Neutrophil (primary cell): ENCODE data around the gene SAT1.

Source experiments
- H3K27ac ChIP-seq: fragments of 200-600 bp; sonication (generic); 2 replicates; pipeline ENCODE4 v1.5.1; 2016; ENCODE audit warnings: mild to moderate bottlenecking, moderate library complexity
- H3K27me3 ChIP-seq: fragments of 200-600 bp; sonication (generic); 2 replicates; pipeline ENCODE4 v1.6.0; 2016; ENCODE audit warnings: mild to moderate bottlenecking
- H3K36me3 ChIP-seq: fragments of 200-600 bp; sonication (generic); 2 replicates; pipeline ENCODE4 v1.5.1; 2017
- H3K4me1 ChIP-seq, 2 experiments: fragments of 200-600 bp in 1 of 2; sonication (generic) in 1 of 2; 1 replicate in 1 of 2; 2 replicates in 1 of 2; pipeline versions ENCODE4 v1.5.1 to v1.6.1; 2013 to 2016; ENCODE audit warnings: low read depth in 1 of 2, low read length in 1 of 2, mild to moderate bottlenecking in 1 of 2, moderate library complexity in 1 of 2; ENCODE audit not compliant: control insufficient read depth in 1 of 2, insufficient read depth in 1 of 2
- H3K4me3 ChIP-seq, 2 experiments: fragments of 200-600 bp in 1 of 2; sonication (generic) in 1 of 2; 1 replicate in 1 of 2; 2 replicates in 1 of 2; pipeline ENCODE4 v1.5.1; 2013 to 2016; ENCODE audit warnings: low read depth in 1 of 2, low read length in 1 of 2, mild to moderate bottlenecking in 1 of 2, moderate library complexity in 1 of 2
- H3K9me3 ChIP-seq: fragments of 200-600 bp; sonication (generic); 2 replicates; pipeline ENCODE4 v1.5.1; 2016
- CTCF ChIP-seq: fragments of 200-600 bp; sonication (generic); IDR thresholded peaks from 2 replicates; pipeline ENCODE4 v1.5.1; 2016; ENCODE audit warnings: antibody characterized with exemption

SAT1 gene

GRCh38 chrX:23811656-23812055 is 28.7 kb downstream of the SAT1 start:
- peak overlapping the region; percentile 77 for H3K27ac ChIP-seq
- no peaks in the 10 kb centered on the region for H3K36me3 ChIP-seq
- H3K4me3 ChIP-seq = peak overlapping the region; percentile 16 to 28
- TF ChIP-seq CTCF = no peak
- peaks cover 13 to 16% of the 10 kb centered on the region in 2 experiments for H3K4me1 ChIP-seq
- H3K27me3 ChIP-seq = no peaks in the 10 kb centered on the region
- H3K9me3 ChIP-seq = no peaks in the 10 kb centered on the region

DNA sequence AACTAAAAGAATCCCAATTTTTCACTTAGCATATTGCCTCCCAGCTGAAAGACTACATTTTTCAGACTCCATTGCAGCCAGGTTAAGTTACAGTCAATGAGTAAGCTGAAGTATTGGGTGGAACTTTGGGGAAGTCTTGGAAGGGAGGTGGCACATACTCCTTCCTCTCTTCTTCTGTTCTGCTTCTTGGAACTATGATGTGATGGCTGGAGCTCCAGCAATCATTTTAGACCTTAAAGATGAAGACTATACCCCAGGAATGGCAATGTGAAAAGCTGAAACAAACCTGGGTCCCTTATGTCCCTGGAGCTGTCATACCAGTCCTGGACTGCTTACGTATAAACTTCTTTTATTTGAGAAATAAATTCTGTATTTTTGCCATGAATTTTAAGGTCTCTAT is 30.8 kb downstream of the SAT1 start:
- Histone ChIP-seq H3K9me3 (no peaks in the 10 kb centered on the region), H3K4me3 (no peak overlapping the region), H3K27ac (no peak overlapping the region), H3K4me1 (peaks cover 13 to 20% of the 10 kb centered on the region in 2 experiments), H3K27me3 (no peaks in the 10 kb centered on the region), H3K36me3 (no peaks in the 10 kb centered on the region)
- TF ChIP-seq CTCF = no peak

DNA sequence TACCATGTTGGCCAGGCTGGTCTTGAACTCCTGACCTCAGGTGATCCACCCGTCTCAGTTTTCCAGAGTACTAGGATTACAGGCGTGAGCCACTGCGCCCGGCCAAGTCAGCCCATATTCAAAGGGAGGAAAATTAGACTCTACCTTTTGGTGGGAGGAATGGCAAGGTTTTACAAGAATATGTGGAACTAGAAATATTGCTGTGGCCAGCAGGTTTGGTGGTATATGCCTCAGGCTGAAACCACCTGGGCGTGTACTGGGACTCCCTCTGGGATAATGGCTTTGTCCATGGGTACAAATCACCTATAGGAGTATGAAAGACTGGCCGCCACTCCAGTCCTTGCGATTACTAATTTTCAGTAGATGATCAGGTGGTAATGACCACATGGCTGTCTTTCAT is 32.4 kb downstream of the SAT1 start:
- H3K4me1 ChIP-seq = peaks cover 13 to 18% of the 10 kb centered on the region in 2 experiments
- no peak overlapping the region for H3K4me3 ChIP-seq
- no peaks in the 10 kb centered on the region for H3K36me3 ChIP-seq
- TF ChIP-seq CTCF = no peak
- H3K9me3 ChIP-seq = no peaks in the 10 kb centered on the region
- H3K27ac ChIP-seq = no peak overlapping the region
- H3K27me3 ChIP-seq = no peaks in the 10 kb centered on the region

GRCh38 chrX:23816179-23816578 is 33.2 kb downstream of the SAT1 start:
- Histone ChIP-seq H3K36me3 (no peaks in the 10 kb centered on the region), H3K27ac (no peak overlapping the region), H3K27me3 (no peaks in the 10 kb centered on the region), H3K9me3 (no peaks in the 10 kb centered on the region), H3K4me3 (no peak overlapping the region), H3K4me1 (peaks cover 7 to 11% of the 10 kb centered on the region in 2 experiments)
- no peak for TF ChIP-seq CTCF

DNA sequence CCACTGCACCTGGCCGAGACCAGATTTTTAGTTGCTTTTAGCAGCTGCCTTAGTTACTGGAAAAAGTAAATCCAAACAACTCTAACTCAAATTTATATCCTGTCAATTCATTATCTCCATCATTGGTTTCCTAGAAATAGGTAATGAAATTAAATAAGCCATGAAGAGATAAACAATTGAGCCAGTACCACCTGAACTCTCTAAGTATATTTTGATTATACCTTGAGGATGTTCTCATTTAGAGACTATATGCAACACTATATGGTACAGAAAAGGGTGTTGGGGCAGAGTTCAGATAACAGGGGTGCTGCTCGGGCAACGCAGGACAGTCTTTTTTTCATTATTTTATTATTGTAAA is 35.0 kb downstream of the SAT1 start:
- Histone ChIP-seq H3K4me3 (no peak overlapping the region), H3K27me3 (no peaks in the 10 kb centered on the region), H3K36me3 (no peaks in the 10 kb centered on the region), H3K4me1 (peaks cover 0 to 4% of the 10 kb centered on the region in 2 experiments), H3K9me3 (no peaks in the 10 kb centered on the region), H3K27ac (no peak overlapping the region)
- no peak for TF ChIP-seq CTCF
